Right lung (tissue), 5 donors: ENCODE measurements around the gene GLCE. TPM values are rescaled to one million over a fixed set of nuclear protein-coding genes. Genes with fewer than 3 reads are reported as not detected.
"Not testable (repeated sequence)": the region's sequence is repeated elsewhere in the genome, so short reads cannot be mapped to it uniquely, and the experiment has no call there.

Source experiments
- DNase-seq, 2 donors: peaks; one replicate each; pipeline ENCODE4 v3.0.0-alpha.2; 2013
- polyA plus RNA-seq, 5 donors: library from polyadenylated mRNA; unstranded; fragments of 120-200 nt; gene quantifications; one replicate each; pipeline versions ENCODE4 v1.2.1 to v1.2.3, GENCODE V29; 2013; ENCODE audit warnings: inconsistent platforms in 1 of 5, low replicate concordance in 1 of 5; ENCODE audit not compliant: insufficient read length in 5 of 5, insufficient read depth in 1 of 5

GLCE gene
- polyA plus RNA-seq, 5 donors = 50.9 to 66.1 (median 62.0) TPM

DNA sequence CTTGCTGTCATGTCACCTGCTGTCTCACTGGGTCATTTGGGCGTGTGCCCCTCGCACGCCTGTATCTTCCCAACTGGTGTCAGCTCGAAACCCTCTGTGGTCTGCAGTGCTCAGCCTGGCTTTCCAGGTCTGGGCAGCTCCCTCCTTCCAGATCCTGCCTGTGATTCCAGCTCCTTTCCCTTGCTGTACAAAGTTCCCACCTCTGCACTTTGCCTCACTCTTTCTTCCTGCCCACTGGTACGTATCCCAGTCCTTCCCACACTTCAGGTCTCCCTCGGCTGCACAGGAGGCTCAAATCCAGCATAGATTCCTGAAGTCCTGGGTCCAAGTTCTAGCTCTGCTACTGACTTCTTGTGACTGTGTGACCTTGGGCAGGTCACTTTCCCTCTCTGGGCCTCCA is 136.2 kb downstream of the GLCE start:
- no peak for DNase-seq

DNA sequence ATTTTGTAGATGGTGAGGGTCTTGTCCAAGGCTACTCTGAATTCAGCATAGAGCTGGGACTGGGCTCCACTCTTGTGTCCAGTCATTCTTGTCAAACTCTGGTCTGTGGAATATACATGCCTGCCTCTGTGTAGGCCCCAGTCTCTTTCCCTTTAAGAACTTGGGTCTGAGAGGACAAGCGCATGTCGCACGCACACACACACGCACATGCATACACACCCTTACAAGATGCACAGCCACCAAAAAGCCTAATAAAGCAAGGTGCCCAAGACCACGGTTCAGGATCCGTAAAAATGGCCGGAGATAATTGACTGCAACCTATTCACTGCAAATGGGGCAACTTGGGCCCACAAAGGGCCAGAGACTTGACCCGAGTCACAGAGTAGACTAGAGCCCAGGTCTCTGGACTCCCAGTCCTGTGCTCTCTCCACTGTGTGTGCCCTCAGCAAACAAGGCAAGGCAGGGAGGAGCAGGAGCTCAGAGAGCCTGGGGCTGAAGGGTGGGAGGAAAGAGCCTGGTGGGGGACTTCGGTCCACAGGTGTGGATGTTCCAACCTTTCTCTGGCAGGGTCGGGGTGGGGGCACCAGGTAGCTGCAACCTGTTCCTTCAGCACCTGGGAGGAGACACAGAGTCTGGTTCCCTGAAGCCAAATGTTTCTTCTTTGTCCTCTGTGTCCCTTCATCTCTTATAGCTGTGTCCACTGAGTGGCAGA is 137.4 kb downstream of the GLCE start:
- DNase-seq = no peak

DNA sequence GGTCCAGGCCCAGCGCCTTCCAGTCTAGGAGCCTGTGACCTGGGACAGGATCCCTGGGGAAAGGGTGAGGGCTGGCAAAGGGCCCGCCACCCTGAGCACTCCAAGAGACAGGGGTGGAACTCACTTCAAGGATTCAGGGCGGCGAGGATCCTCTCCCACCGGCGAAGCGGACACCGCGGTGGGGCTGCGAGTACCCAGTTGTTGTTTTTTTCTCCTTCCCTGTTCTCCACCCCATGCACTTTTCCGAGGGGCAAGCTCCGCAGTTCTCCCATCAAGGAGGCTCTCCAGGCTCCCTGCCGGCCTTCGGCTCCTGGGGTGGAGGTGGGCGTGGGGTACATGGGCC is 137.9 kb downstream of the GLCE start:
- no peak for DNase-seq

DNA sequence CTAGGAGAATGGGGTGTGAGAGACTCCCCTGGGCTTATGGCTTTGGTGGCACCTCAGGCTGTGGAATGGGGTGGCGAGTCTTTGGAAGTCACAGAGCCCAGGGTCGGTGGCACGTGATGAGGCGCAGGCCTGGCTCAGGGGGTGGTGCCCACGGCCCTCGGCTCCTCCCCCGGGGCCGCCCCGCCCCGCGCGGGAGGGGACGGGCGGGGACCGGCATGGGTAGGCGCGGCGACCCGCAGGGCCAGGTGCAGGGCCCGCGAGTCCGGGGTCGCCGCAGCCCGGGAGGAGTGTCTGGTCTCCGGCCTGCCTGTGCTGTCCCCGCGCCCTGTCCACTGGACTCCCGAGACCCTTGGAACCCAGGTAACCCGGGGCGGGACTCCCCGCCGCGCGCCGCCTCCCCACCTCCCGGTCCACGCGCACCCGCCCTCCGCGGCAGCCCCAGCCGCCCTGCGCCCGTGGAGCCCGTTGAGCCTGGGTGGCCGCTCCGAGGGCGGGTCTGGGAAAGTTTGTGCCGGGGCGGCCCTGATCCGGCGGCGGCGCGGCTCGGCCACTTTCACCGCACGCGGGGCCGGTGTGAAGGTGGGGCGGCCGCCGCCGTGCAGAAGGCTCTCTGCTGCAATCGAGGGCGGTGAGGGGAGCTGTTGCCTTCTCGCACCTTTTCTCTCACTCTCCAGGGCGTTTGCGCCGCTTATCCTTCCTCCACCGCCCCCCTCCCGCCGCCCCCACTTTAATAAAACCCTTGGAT is 138.4 kb downstream of the GLCE start, which contains the start of gene PAQR5:
Gene PAQR5 (plus strand): TSS at position 216 of the 745 bp plus-strand sequence. CDS start 61,169 bp downstream, outside the sequence.
- no peak for DNase-seq

DNA sequence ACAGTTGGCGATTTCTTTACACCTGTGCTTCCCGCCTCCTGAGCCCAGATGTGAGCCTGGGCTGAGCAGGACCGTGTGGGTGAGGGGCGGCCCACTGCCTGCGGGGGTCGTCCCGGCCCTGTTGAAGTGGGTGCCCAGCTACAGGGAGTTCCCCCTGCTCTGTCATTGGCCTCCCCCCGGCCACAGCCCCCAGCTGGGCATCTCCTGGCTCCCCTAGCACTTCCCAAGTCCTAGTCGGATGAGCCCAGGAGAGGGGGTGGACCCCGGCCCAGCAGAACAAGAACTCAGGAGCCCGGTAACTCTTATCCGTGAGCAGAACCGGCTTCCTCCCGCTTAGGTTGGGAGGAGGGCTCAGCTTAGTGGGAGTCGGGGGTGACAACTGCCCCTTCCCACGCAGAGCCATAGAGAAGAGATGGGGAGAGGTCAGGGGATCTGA is 139.0 kb downstream of the GLCE start:
- no peak for DNase-seq

DNA sequence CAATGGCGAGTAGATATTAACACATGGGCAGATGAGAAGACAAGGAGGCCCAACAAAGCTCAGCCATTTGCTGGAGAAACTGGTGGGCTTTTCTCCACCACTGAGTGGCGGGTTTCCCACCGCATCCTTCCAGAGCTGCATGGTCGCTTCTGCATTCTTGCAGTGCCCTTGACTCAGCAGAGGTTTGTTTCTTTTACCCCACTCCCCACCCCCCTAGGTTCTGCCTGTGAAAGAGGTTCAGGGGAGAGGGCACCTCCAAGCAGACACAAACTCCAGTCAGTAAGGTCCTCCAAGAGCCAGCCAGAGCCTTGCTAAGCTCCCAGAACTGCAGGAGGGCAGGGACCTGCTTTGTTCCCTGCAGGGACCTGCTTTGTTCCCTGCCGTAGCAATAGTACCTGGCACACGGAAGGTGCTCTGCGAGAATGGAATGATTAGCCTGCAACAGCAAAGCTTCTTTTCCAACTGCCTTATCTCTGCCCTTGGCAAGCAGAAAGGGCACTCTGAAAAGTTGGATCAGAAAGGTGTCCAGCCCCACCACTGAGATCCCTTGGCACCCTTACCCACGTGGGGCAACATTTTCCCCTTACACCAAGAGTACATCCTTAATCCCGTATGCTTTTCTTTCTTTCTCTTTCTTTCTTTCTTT is 139.6 kb downstream of the GLCE start:
- no peak for DNase-seq

DNA sequence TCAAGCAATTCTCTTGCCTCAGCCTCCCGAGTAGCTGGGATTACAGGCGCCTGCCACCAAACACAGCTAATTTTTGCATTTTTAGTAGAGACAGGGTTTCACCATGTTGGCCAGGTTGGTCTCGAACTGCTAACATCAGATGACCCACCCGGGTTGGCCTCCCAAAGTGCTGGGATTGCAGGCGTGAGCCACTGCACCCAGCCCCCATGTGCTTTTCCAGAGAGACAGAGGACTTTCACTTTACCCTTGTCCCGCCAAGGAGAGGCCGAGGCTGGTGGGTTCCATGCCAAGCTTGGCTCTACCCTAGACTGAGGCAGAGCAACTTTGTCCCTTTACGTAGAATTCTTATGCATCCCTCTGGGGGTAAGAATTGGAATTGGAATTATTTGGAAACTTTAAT is 140.7 kb downstream of the GLCE start:
- not testable (repeated sequence) for DNase-seq

DNA sequence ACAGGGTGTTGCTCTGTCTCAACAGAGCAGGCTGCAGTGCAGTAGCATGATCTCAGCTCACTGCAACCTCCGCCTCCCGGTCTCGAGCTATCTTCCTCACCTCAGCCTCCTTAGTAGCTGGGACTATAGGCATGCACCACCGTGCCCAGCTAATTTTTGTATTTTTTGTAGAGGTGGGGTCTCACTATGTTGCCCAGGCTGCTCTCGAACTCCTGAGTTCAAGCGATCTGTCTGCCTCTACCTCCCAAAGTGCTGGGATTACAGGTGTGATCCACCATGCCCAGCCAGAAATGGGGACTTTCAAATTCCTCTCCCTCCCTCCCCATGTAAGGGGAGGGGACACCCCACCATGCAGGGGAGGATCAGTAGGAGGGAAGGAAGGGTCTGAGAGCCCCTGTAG is 141.7 kb downstream of the GLCE start:
- DNase-seq = not testable (repeated sequence)

DNA sequence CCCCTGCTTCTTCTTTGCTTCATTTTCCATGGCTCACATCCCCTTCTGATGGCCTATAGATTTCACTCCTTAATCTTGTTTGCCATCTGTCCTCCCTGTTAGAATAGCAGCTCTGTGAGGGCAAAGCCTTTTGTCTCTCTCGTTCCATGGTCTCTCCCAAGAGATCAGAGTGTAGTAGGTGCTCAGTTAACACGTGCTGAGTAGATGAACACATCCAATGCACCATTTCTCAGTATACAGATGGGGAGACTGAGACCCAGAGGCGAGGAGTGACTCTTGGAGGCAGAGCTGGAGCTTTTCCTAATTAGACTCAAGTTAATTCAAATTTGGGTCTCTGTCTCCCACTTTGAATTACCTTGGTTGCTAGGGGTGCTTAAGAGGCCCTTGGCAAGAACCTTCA is 142.5 kb downstream of the GLCE start:
- DNase-seq = no peak

DNA sequence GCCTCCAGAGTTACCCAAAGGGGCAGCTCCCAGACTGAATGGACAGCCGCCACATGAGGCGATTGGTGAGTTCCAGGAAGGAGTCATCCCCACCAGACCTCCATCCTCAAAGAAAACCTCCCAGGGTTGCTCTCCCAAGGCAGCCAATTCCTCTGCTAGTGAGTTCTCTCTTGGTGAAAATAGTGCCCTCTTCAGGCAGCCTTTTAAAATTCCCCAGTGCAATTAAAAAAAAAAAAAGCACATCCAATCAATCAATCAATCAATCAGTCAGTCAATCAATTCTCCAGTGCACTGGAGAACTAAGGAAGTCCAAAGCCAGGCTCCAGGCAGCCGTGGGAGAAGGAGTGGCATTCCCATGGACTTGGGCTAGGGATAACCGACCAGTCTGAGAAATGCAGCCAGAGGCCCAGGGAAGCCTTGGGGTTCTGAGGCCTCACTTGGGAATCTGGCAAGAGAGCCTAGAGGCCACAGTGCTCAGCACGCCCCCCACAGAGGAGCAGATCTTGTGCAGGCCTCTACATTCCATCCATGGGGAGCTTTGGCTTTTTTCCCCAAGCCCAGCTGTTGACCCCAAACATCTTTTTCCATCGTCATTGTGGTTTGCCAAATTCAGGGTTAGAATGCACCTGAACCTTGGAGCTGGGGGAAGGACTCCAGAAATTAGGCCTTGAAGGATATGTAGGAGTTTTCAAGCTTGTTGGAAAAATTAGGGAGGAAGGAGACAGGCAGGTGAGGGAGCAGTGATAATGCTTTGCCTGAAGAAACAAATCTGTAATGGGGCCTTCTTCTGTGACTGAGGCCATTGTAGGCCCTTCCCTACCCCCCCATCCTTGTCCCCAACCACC is 143.1 kb downstream of the GLCE start:
- DNase-seq = no peak

DNA sequence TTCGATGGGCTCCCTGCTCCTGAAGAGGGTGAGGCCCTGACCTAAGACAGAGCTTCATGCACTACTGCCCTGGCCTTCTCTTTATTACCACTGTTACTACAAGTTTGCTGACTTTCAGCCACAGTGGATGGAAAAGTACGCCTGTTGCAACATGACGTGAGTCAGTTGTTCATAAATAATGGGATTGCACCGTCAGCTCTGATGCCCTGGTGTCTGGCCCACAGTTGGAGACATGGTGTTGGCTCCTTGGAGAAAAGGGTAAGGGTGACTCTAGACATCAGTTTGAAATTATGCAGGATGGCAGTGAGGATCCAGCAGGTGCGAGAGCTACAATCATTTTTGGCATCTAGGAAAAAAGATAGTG is 143.7 kb downstream of the GLCE start:
- DNase-seq = no peak

DNA sequence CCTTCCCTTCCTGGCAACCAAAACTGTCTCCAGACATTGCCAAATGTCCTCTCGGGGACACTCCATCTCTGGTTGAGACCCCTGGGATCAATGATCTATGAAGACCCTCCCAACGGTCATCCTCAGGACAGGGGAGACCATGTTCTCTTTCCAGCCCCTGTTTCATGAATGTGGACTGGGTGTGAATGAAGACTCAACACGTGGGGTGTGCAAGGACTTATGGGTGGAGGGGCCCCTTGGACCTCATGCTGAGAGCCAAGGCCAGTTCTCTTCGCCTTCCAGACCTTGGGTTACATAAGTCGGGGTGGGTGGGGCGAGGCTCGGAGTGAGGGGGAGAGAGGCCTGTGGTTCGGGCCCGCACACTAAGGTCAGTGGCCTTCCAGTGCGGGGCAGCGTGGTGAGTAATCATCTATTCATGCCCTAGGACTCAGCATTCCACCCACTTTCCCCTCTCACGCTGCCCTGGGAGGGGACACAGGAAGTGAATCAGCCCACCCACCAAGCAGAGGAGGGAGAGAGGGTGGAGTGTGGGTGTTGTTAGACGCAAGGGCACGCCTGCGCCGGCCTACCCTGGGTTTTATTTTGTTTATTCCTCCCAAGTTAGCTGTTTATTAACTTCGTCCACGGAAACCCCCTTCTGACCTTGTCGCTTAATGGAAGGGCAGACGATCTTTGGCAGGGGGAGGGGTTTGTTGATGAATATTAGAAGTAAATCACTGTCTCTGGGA is 144.9 kb downstream of the GLCE start:
- DNase-seq = no peak

DNA sequence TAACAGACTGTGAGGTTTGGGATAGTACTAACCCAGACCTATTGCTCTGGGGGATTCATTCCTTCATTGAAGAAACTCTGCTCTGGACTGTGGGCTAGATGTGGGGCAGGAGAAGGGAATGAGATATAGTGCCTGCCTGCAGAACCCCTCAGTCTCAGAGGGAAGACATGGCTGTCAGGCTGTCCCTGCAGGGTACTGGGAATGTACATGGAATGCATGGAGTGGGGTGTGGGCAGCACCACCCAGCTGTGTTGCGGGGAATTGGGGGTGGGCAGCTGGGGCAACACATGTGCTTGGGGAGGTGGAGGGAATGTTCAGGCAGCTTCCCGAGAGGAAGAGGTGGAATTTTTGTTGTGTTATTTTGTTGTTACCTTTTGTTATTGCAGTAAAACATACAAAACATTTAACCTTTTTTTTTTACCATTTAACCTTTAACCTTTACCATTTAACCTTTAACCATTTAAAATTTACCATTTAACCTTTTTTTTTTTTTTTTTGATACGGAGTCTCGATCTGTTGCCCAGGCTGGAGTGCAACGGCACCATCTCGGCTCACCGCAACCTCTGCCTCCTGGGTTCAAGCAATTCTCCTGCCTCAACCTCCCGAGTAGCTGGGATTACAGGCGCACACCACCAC is 145.6 kb downstream of the GLCE start:
- DNase-seq = no peak

DNA sequence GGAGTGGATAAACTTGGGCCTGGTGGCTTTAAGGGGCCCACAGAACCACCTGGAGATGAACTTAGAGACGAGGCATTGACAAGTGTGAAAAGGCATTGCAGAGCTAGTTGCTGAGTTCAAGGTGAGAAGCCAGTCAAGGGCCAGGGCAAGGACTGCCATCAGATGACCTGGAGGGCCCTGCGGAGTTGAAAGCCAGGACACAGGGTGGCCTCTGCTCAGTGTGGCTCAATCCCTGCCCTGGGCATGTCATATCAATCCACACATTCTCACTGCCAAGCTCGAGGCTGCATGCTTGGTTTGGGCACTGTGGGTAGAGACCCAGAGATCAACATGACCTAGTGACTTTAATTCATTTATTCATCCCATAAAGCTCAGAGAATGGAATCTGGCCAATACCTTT is 147.5 kb downstream of the GLCE start:
- DNase-seq = no peak

DNA sequence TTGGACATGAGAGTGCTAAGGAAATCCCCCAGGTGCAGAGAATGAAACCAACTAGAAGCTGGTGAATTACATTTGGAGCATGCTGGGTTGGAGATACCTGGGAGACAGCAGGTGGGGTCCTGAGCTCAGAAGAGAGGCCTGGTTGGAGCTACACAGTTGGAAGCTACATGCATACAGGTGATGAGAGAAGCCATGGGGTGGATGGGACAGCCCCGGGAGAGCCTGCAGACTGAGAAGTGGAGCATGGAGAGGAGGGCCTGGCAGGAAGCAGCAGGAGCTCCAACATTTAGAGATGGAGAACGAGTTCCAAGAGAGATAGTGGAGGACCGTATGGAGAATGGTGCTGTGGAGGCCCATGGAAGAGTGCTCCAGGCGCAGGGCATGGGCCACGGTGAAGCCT is 148.5 kb downstream of the GLCE start:
- no peak for DNase-seq

DNA sequence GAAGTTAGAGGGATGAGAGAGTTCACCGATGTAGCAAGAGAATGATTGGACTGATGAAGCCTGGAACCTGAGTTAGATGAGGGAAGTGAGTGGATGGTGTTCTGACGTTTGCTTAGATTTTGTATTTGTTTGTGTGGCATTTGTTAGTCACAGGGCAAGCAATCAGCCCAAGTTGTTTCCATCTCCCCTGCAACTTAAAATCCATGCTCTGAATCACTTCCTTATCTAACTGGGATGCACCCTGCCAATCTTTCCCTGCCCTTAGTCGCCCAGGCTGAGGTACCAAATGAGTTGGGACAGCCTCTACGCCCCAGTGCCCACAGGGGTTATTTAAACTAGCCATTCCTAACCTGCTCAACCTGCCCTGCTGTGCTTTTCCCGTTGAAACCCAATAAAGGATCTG is 150.9 kb downstream of the GLCE start:
- DNase-seq = no peak

DNA sequence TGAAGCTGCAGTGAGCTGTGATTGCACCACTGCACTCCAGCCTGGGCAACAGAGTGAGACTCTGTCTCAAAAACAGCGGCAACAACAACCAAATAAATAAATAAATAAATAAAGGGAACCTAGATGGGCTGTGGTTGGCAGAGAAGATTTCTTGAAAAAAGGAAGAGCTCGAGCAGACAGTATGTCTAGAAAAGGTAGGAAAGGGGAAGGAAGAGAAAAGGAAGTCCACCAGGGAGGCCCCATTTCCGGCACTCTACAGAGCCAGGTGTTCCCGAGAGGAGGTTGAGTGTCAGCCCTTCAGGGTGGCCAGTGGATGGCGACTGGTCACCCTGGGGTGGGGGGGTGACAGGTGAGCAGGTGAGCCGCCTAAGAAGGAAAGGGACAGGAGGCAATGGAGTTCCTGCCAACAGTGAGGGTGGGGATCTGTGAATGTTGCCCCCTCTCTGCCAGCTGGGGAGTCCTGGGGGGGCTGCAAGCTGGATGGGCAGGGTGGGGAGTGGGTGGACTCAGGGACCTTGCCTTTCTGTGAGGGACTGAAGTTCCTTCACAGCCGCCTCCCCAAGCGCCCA is 153.1 kb downstream of the GLCE start:
- DNase-seq = no peak

DNA sequence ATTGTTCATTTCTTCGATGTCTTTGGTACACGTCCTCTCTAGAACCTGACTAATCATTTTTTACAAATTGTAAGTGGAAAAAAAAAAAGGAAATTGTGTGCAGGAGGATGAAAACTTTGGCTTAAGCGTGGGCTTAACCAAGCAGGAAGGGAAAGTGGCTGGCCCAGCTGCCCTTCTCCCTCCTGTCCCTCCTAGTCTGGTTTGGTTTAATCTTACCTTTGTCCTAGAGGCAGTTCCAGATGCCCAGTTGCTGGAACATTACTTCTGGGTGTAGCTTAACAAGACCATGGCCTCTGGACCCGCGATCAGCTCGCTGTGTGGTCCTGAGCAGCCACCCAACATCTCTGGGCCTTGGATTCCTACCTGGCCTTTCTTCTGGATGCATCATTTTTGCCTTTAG is 153.7 kb downstream of the GLCE start:
- no peak for DNase-seq

DNA sequence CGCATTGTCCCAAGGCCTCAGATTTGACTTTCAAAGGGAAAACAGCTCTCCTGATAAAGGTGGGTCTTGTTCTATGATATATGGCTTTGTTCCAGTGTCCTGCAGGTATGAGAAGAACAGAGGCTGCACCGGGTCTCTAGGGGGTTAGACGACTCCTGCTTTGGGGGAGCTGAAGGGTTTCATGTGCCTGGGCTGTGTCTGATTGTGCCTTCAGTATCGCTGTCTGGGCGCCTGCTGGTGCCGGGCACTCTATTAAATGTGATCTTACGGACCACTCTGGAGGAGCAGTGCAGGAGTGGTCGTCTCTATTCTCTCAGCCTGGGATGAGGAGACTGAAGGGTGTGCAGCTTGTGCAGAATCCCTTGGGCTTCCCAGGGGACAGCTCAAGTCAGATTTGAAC is 154.3 kb downstream of the GLCE start:
- no peak for DNase-seq

DNA sequence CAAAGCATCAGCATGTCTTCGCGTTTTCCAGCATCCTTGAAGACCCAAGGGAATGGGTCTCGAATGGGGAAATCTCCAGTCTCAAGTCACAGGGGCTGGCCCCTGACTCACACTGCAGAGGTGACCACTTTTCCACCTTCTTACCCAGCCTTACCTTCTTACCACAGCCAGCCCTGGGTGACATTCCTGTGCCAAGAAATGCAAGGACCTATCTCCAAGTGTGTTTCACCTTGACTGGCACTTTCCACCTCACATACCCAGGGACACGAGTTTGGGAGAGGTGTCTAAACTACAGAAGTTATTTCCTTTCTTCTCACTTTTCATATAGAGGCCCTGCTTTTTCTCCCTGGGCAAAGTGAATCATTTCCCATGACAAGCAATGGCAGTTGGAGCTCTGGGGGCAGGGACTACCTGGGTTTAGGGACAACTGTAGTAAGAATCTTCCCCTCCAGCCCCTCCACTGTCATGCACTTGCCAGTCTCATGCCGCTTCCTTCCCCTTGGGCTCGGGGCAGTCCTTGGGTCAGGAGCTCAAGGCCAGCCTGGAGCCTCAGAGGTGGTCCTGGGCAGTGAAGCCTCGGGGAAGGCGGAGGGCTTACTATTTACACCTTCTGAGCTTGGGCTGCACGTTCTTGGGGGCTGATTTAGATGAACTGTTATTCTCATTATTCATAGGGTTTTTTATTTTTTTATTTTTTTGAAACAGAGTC is 155.1 kb downstream of the GLCE start:
- DNase-seq = no peak
